IMR-90 (cell line): ENCODE data around the gene CD82. TPM values are rescaled to one million over a fixed set of nuclear protein-coding genes. Genes with fewer than 3 reads are reported as not detected.
A peak's percentile ranks its signal among the peaks of the same experiment; 100 is the strongest.

Experiments
- ATAC-seq: fragments of 200-7000 bp; cut with Tn5 transposase; 2 replicates; pipeline ENCODE4 v1.9.1; 2020; ENCODE audit warnings: low read depth, mild to moderate bottlenecking, moderate library complexity
- BruUV-seq: library from RNA; stranded (reverse); fragments of 400-500 nt; replicated peaks from 2 replicates; lab custom pipeline; 2021; lab: Mats Ljungman, UMichigan
- CTCF ChIA-PET: fragments of 300-600 bp; formaldehyde crosslinking; extraction: SDS; loops from one replicate; lab custom pipeline; 2021; ENCODE audit warnings: antibody characterized with exemption; lab: Yijun Ruan, JAX
- POLR2A ChIA-PET: fragments of 300-600 bp; sonication (Branson Sonifier 250); formaldehyde crosslinking; loops from one replicate; lab custom pipeline; 2022; ENCODE audit warnings: antibody characterized with exemption; ENCODE audit not compliant: unreplicated experiment; lab: Charles Lee
- DNase-seq: peaks from one replicate; pipeline ENCODE4 v3.0.0; 2013
- H2AFZ ChIP-seq: replicated peaks from 2 replicates; pipeline ENCODE3; 2013; ENCODE audit warnings: low read length, mild to moderate bottlenecking; ENCODE audit not compliant: poor library complexity
- H2AK5ac ChIP-seq: 2 replicates; pipeline ENCODE4 v1.6.1; 2013; ENCODE audit warnings: low read depth, low read length, inconsistent platforms
- H2AK9ac ChIP-seq: replicated peaks from 2 replicates; pipeline ENCODE3; 2013; ENCODE audit warnings: mild to moderate bottlenecking, low read depth, low read length, moderate library complexity; ENCODE audit not compliant: poor library complexity
- H2BK120ac ChIP-seq: 2 replicates; pipeline ENCODE4 v1.6.1; 2013; ENCODE audit warnings: low read depth, low read length, inconsistent platforms
- H2BK15ac ChIP-seq: 3 replicates; pipeline ENCODE4 v1.6.1; 2013; ENCODE audit warnings: low read depth, low read length, inconsistent platforms
- H2BK20ac ChIP-seq: 2 replicates; pipeline ENCODE4 v1.6.1; 2013; ENCODE audit warnings: low read depth, mild to moderate bottlenecking, inconsistent platforms, low read length, moderate library complexity
- H2BK5ac ChIP-seq: 2 replicates; pipeline ENCODE4 v1.6.1; 2013; ENCODE audit warnings: mild to moderate bottlenecking, low read depth, low read length, inconsistent platforms; ENCODE audit not compliant: poor library complexity, severe bottlenecking
- H3K14ac ChIP-seq: replicated peaks from 2 replicates; pipeline ENCODE4 v1.6.1; 2013; ENCODE audit warnings: low read depth, low read length, inconsistent platforms
- H3K18ac ChIP-seq: 2 replicates; pipeline ENCODE4 v1.6.1; 2013; ENCODE audit warnings: low read depth, low read length, control low read depth
- H3K23ac ChIP-seq: 2 replicates; pipeline ENCODE4 v1.6.1; 2013; ENCODE audit warnings: low read depth, low read length, inconsistent platforms
- H3K27ac ChIP-seq: 2 replicates; pipeline ENCODE4 v1.5.1; 2013; ENCODE audit warnings: mild to moderate bottlenecking, control low read depth, low read length; ENCODE audit not compliant: insufficient read depth
- H3K27me3 ChIP-seq: 2 replicates; pipeline ENCODE4 v1.6.1; 2013; ENCODE audit warnings: low read length; ENCODE audit not compliant: control insufficient read depth, insufficient read depth
- H3K36me3 ChIP-seq: 2 replicates; pipeline ENCODE4 v1.6.1; 2013; ENCODE audit warnings: low read length, mixed read lengths; ENCODE audit not compliant: control insufficient read depth, insufficient read depth
- H3K4ac ChIP-seq: 2 replicates; pipeline ENCODE4 v1.6.1; 2013; ENCODE audit warnings: low read depth, low read length, inconsistent platforms
- H3K4me1 ChIP-seq: 2 replicates; pipeline ENCODE4 v1.6.1; 2013; ENCODE audit warnings: low read length, mixed read lengths; ENCODE audit not compliant: control insufficient read depth, insufficient read depth
- H3K4me2 ChIP-seq: 2 replicates; pipeline ENCODE4 v1.6.1; 2013; ENCODE audit warnings: low read depth, mild to moderate bottlenecking, control low read depth, low read length, moderate library complexity
- H3K4me3 ChIP-seq: 2 replicates; pipeline ENCODE4 v1.5.1; 2013; ENCODE audit warnings: low read depth, mild to moderate bottlenecking, control low read depth, low read length, moderate library complexity; ENCODE audit not compliant: insufficient read depth
- H3K56ac ChIP-seq: 2 replicates; pipeline ENCODE4 v1.6.1; 2013; ENCODE audit warnings: low read length, inconsistent platforms; ENCODE audit not compliant: insufficient read depth; ENCODE audit errors: extremely low read depth
- H3K79me1 ChIP-seq, 2 experiments: 2 replicates each; pipeline ENCODE4 v1.6.1; 2013; ENCODE audit warnings: low read length in 2 of 2, inconsistent platforms in 1 of 2, low read depth in 1 of 2
- H3K9ac ChIP-seq: 2 replicates; pipeline ENCODE4 v1.6.1; 2013; ENCODE audit warnings: low read depth, low read length, control low read depth
- H3K9me1 ChIP-seq: 2 replicates; pipeline ENCODE4 v1.6.1; 2013; ENCODE audit warnings: low read length, inconsistent platforms; ENCODE audit not compliant: insufficient read depth
- H3K9me3 ChIP-seq: 2 replicates; pipeline ENCODE4 v1.6.1; 2013; ENCODE audit warnings: low read length; ENCODE audit not compliant: control insufficient read depth, insufficient read depth
- H4K20me1 ChIP-seq: 2 replicates; pipeline ENCODE4 v1.6.1; 2013; ENCODE audit warnings: low read length, inconsistent platforms; ENCODE audit not compliant: insufficient read depth
- H4K5ac ChIP-seq: 2 replicates; pipeline ENCODE4 v1.6.1; 2013; ENCODE audit warnings: mild to moderate bottlenecking, low read depth, low read length, control low read depth
- H4K8ac ChIP-seq, 2 experiments: 2 replicates each; pipeline ENCODE4 v1.6.1; 2013; ENCODE audit warnings: low read depth in 2 of 2, low read length in 2 of 2, control low read depth in 1 of 2, inconsistent platforms in 1 of 2
- H4K91ac ChIP-seq: 2 replicates; pipeline ENCODE4 v1.6.1; 2013; ENCODE audit warnings: low read depth, low read length, inconsistent platforms; ENCODE audit not compliant: insufficient read depth
- CEBPB ChIP-seq: IDR thresholded peaks from 2 replicates; pipeline ENCODE4 v1.6.1; 2012; ENCODE audit warnings: low read depth, low read length, improper control_type of control experiment
- CHD1 ChIP-seq: IDR thresholded peaks from 2 replicates; pipeline ENCODE4 v1.6.1; 2012; ENCODE audit warnings: low read depth, low read length, improper control_type of control experiment
- MAFK ChIP-seq: IDR thresholded peaks from 2 replicates; pipeline ENCODE4 v1.6.1; 2012; ENCODE audit warnings: low read depth, low read length, improper control_type of control experiment
- MAZ ChIP-seq: IDR thresholded peaks from 2 replicates; pipeline ENCODE4 v1.6.1; 2012; ENCODE audit warnings: low read depth, mild to moderate bottlenecking, low read length, improper control_type of control experiment, moderate library complexity, borderline replicate concordance
- RFX5 ChIP-seq: IDR thresholded peaks from 2 replicates; pipeline ENCODE4 v1.8.0; 2012; ENCODE audit warnings: low read depth, mild to moderate bottlenecking, low read length, moderate library complexity
- SMC3 ChIP-seq: fragments of 150-350 bp; IDR thresholded peaks from 2 replicates; pipeline ENCODE4 v1.6.1; 2016; ENCODE audit warnings: low read depth, mild to moderate bottlenecking, antibody characterized with exemption, low read length, moderate library complexity
- WGBS, 2 experiments: methylation state at CpG; one replicate each; pipeline versions ENCODE4 v1.1.5 to v1.1.7; 2013; ENCODE audit warnings: missing lambda C conversion rate in 2 of 2; ENCODE audit not compliant: insufficient read length in 1 of 2; ENCODE audit errors: extremely low coverage in 2 of 2; 5-methylcytosine and 5-hydroxymethylcytosine counted together
- dilution Hi-C: fragments of 300-500 bp; cut with HindIII; formaldehyde crosslinking; loops from one replicate; pipeline ENCODE4 v1.14.3; 2018; ENCODE audit warnings: low sequenced_read_pairs; ENCODE audit not compliant: unreplicated experiment
- in situ Hi-C: fragments of 300-500 bp; cut with MboI; formaldehyde crosslinking; loops from 3 replicates; pipeline ENCODE4 v1.14.3; 2019; ENCODE audit warnings: low sequenced_read_pairs, inconsistent platforms, mixed read lengths
- intact Hi-C: fragments of 100-400 bp; cut with micrococcal nuclease; formaldehyde crosslinking; loops from 2 replicates; pipeline ENCODE4 v1.10.0; 2022
- polyA plus RNA-seq, 3 experiments: library from polyadenylated mRNA; depleted of rRNA; stranded (reverse); fragments of >200 nt; gene quantifications; 2 replicates each; pipeline ENCODE4 v1.2.3, GENCODE V29; 2012; ENCODE audit warnings: low replicate concordance in 1 of 3
- total RNA-seq: library from RNA; depleted of rRNA; stranded (reverse); fragments of >200 nt; gene quantifications from 2 replicates; pipeline ENCODE4 v1.2.3, GENCODE V29; 2012
- TF ChIP-seq, protein P1 (sequence below): fragments of 150-350 bp; IDR thresholded peaks from 2 replicates; pipeline ENCODE4 v1.6.1; 2016; ENCODE audit warnings: low read depth, mild to moderate bottlenecking, low read length, moderate library complexity, borderline replicate concordance
- TF ChIP-seq, protein P2 (sequence below): conservative IDR thresholded peaks from 2 replicates; pipeline ENCODE4 v1.5.1; 2012; ENCODE audit warnings: mild to moderate bottlenecking, low read depth, low read length, improper control_type of control experiment

Gene CD82
- total and polyA plus RNA-seq, 2 of the 4 experiments (the other 2 are of a cell fraction) = 32.8 to 49.4 TPM

DNA sequence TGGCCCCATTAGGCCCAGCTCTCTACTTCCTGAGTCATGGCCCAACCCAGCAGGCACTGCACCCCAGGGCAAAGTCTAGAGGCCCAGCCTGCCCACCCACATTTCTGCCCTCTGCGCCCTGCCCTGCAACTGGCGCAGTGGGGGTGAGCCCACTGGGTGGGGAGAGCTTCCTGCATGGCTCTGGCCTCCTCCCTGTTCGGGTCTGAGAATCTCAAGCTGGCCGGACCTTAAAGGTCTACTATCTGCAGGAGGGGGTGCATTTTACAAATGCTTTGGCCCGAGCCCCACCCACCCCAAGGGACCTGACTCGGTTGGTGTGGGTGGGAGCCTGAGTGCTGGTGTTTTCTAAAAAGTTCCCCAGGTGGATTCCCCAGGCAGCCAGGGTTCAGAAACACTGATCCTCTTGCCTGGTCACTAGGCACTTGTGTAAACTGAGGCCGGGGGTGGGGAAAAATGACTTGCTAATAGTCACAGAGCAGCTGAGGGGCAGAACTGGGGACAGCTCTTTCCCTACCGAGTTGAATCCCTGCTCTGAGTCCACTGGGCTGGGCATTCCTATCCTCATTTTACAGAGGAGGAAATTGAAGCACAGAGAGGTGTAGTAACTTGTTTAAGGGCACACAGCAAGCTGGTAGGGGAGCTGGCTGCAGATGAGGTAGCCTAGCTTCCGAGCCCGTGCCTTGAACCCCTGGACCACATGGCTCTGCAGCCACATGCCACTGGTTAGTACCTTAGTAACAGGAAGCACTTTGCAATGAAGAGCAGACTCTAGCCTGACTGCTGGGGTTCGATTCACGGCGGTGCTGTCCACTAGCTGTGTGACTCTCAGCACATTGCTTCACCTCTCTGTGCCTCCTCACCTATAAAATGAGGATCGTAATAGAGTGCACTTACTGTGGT lies 36.3 kb downstream of the CD82 start:
- H2AK5ac ChIP-seq = no peak overlapping the region
- BruUV-seq = no TSS peak
- no peak overlapping the region for H2BK15ac ChIP-seq
- no peak overlapping the region for H2AK9ac ChIP-seq
- no CpG with 5 or more reads among the region's 14 CpGs for WGBS, 2 experiments
- H3K9me3 ChIP-seq = no peaks in the 10 kb centered on the region
- no peaks in the 10 kb centered on the region for H4K20me1 ChIP-seq
- H3K4me2 ChIP-seq = no peak overlapping the region
- TF ChIP-seq RFX5 (no peak), MAZ (no peak), SMC3 (no peak), CEBPB (no peak), CHD1 (no peak), MAFK (no peak)
- TF ChIP-seq, protein P1, sequence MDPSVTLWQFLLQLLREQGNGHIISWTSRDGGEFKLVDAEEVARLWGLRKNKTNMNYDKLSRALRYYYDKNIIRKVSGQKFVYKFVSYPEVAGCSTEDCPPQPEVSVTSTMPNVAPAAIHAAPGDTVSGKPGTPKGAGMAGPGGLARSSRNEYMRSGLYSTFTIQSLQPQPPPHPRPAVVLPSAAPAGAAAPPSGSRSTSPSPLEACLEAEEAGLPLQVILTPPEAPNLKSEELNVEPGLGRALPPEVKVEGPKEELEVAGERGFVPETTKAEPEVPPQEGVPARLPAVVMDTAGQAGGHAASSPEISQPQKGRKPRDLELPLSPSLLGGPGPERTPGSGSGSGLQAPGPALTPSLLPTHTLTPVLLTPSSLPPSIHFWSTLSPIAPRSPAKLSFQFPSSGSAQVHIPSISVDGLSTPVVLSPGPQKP = no peak
- TF ChIP-seq, protein P2, sequence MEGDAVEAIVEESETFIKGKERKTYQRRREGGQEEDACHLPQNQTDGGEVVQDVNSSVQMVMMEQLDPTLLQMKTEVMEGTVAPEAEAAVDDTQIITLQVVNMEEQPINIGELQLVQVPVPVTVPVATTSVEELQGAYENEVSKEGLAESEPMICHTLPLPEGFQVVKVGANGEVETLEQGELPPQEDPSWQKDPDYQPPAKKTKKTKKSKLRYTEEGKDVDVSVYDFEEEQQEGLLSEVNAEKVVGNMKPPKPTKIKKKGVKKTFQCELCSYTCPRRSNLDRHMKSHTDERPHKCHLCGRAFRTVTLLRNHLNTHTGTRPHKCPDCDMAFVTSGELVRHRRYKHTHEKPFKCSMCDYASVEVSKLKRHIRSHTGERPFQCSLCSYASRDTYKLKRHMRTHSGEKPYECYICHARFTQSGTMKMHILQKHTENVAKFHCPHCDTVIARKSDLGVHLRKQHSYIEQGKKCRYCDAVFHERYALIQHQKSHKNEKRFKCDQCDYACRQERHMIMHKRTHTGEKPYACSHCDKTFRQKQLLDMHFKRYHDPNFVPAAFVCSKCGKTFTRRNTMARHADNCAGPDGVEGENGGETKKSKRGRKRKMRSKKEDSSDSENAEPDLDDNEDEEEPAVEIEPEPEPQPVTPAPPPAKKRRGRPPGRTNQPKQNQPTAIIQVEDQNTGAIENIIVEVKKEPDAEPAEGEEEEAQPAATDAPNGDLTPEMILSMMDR = no peak
- H3K27me3 ChIP-seq = no peaks in the 10 kb centered on the region
- H3K9ac ChIP-seq = no peak overlapping the region
- dilution Hi-C loops (no loop called here), in situ Hi-C loops (no loop called here), intact Hi-C loops (no loop called here)
- no peak overlapping the region for H3K56ac ChIP-seq
- H4K91ac ChIP-seq = no peak overlapping the region
- H2AFZ ChIP-seq = no peak overlapping the region
- peaks cover 5% of the 10 kb centered on the region; the same call in 1 of the 2 replicates for H3K9me1 ChIP-seq
- no peak overlapping the region for H3K14ac ChIP-seq
- ATAC-seq = 0 out of 2 replicates have a peak, but pooled peaks have one; percentile 10
- POLR2A ChIA-PET = no interaction called here
- no peak overlapping the region for H3K18ac ChIP-seq
- no peak overlapping the region for H2BK20ac ChIP-seq
- CTCF ChIA-PET = interaction anchor here (0.5 to 1.3 kb wide), 2 partner anchors 43 to 612 kb away, joined by 3 to 4 read pairs; no protein-coding TSS in a partner anchor
- H3K4me1 ChIP-seq = peaks cover 12% of the 10 kb centered on the region
- no peak overlapping the region for H2BK5ac ChIP-seq
- H3K4me3 ChIP-seq = no peak overlapping the region
- H3K36me3 ChIP-seq = peaks cover 13% of the 10 kb centered on the region
- H4K8ac ChIP-seq = no peak overlapping the region
- no peak for DNase-seq
- H3K79me1 ChIP-seq = 0 out of 4 replicates have a peak, but pooled peaks cover 0 to 4% of the 10 kb centered on the region in 2 experiments
- H3K27ac ChIP-seq = no peak overlapping the region
- no peak overlapping the region for H2BK120ac ChIP-seq
- H3K4ac ChIP-seq = peak overlapping the region; percentile 37; the same call in 1 of the 2 replicates
- no peak overlapping the region for H3K23ac ChIP-seq
- no peak overlapping the region for H4K5ac ChIP-seq
